Thyroid gland (tissue), 4 donors: Measurements from ENCODE around the gene SPRING1.

Experiments
- POLR2A ChIP-seq, 2 donors: fragments of 450-650 bp; IDR thresholded peaks; one replicate each; pipeline ENCODE4 v1.6.1; 2017; ENCODE audit warnings: antibody characterized with exemption in 2 of 2, mild to moderate bottlenecking in 2 of 2, moderate library complexity in 1 of 2
- TF ChIP-seq, protein P1 (sequence below), 6 experiments: fragments of 200-600 bp in 3 of 6; fragments of 450-650 bp in 3 of 6; sonication (generic) in 3 of 6; IDR thresholded peaks; one replicate each; pipeline ENCODE4 v1.5.1; 2016 to 2019; ENCODE audit warnings: antibody characterized with exemption in 6 of 6, mild to moderate bottlenecking in 2 of 6, inconsistent platforms in 1 of 6, moderate library complexity in 1 of 6

DNA sequence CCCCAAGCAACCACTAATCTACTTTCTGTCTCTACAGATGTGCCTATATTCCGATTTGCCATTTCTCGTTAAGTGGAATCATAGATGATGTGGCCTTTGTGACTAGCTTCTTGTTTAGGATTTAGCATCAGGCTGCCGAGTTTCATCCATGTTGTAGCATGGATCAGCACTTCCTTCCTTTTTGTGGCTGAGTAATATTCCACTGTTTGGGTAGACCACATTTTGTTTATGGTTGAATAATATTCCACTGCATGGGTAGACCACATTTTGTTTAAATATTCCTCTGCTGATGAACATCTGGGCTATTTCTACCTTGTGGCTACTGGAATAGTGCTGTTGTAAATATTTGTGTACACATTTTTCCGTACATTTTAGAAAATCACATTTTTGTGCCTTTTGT lies 36.4 kb downstream of the SPRING1 start:
- TF ChIP-seq, protein P1, sequence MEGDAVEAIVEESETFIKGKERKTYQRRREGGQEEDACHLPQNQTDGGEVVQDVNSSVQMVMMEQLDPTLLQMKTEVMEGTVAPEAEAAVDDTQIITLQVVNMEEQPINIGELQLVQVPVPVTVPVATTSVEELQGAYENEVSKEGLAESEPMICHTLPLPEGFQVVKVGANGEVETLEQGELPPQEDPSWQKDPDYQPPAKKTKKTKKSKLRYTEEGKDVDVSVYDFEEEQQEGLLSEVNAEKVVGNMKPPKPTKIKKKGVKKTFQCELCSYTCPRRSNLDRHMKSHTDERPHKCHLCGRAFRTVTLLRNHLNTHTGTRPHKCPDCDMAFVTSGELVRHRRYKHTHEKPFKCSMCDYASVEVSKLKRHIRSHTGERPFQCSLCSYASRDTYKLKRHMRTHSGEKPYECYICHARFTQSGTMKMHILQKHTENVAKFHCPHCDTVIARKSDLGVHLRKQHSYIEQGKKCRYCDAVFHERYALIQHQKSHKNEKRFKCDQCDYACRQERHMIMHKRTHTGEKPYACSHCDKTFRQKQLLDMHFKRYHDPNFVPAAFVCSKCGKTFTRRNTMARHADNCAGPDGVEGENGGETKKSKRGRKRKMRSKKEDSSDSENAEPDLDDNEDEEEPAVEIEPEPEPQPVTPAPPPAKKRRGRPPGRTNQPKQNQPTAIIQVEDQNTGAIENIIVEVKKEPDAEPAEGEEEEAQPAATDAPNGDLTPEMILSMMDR (IDR thresholded peaks at IDR 0.05) = no peak
- no peak for TF ChIP-seq POLR2A (IDR thresholded peaks at IDR 0.05)
